Mesendoderm (in vitro differentiated cells): ENCODE measurements around the gene TMEM98.
"Not testable (repeated sequence)": the region's sequence is repeated elsewhere in the genome, so short reads cannot be mapped to it uniquely, and the experiment has no call there.

Experiments used
- DNase-seq: peaks from one replicate; pipeline ENCODE4 v3.0.0; 2013
- H2AK5ac ChIP-seq: 2 replicates; pipeline ENCODE4 v1.6.1; 2013; ENCODE audit warnings: low read length, inconsistent platforms
- H2BK120ac ChIP-seq: 2 replicates; pipeline ENCODE4 v1.6.1; 2013; ENCODE audit warnings: low read depth, mild to moderate bottlenecking, low read length, moderate library complexity, mixed read lengths
- H2BK15ac ChIP-seq: replicated peaks from 2 replicates; pipeline ENCODE4 v1.6.1; 2013; ENCODE audit warnings: low read depth, mild to moderate bottlenecking, moderate library complexity
- H2BK5ac ChIP-seq: 2 replicates; pipeline ENCODE4 v1.6.1; 2013; ENCODE audit warnings: low read length, inconsistent platforms
- H3K18ac ChIP-seq: 2 replicates; pipeline ENCODE4 v1.6.1; 2013; ENCODE audit warnings: mild to moderate bottlenecking, low read length, mixed read lengths
- H3K23ac ChIP-seq: one replicate; pipeline ENCODE4 v1.6.1; 2013; ENCODE audit warnings: low read length
- H3K27ac ChIP-seq: 2 replicates; pipeline ENCODE4 v1.5.1; 2013; ENCODE audit warnings: low read depth, mild to moderate bottlenecking, inconsistent platforms, low read length, moderate library complexity
- H3K27me3 ChIP-seq: 2 replicates; pipeline ENCODE4 v1.6.1; 2013; ENCODE audit warnings: low read length, control low read depth, mild to moderate bottlenecking, inconsistent platforms; ENCODE audit not compliant: insufficient read depth, poor library complexity
- H3K36me3 ChIP-seq: 2 replicates; pipeline ENCODE4 v1.6.1; 2013; ENCODE audit warnings: low read length, inconsistent platforms; ENCODE audit not compliant: control insufficient read depth, insufficient read depth
- H3K4ac ChIP-seq: one replicate; pipeline ENCODE4 v1.6.1; 2013; ENCODE audit warnings: low read depth, mild to moderate bottlenecking, low read length, moderate library complexity
- H3K4me1 ChIP-seq: 2 replicates; pipeline ENCODE4 v1.6.1; 2013; ENCODE audit warnings: low read depth, low read length, inconsistent platforms; ENCODE audit not compliant: control insufficient read depth
- H3K4me2 ChIP-seq: 2 replicates; pipeline ENCODE4 v1.6.1; 2013; ENCODE audit warnings: low read length
- H3K4me3 ChIP-seq: 2 replicates; pipeline ENCODE4 v1.5.1; 2013; ENCODE audit warnings: mild to moderate bottlenecking, low read length
- H3K56ac ChIP-seq: one replicate; pipeline ENCODE4 v1.6.1; 2013; ENCODE audit warnings: low read length
- H3K79me1 ChIP-seq: 2 replicates; pipeline ENCODE4 v1.6.1; 2013; ENCODE audit warnings: low read length, inconsistent platforms
- H3K79me2 ChIP-seq: 2 replicates; pipeline ENCODE4 v1.6.1; 2013; ENCODE audit warnings: mild to moderate bottlenecking, low read length; ENCODE audit not compliant: control insufficient read depth, insufficient read depth
- H3K9ac ChIP-seq: 2 replicates; pipeline ENCODE4 v1.6.1; 2013; ENCODE audit warnings: low read length, inconsistent platforms
- H4K5ac ChIP-seq: one replicate; pipeline ENCODE4 v1.6.1; 2013; ENCODE audit warnings: low read length
- H4K8ac ChIP-seq: one replicate; pipeline ENCODE4 v1.6.1; 2013; ENCODE audit warnings: low read depth, mild to moderate bottlenecking, control low read depth, low read length, moderate library complexity
- WGBS: extraction: QIAGEN DNeasy Blood & Tissue Kit; methylation state at CpG from one replicate; pipeline ENCODE4 v1.1.7; 2013; ENCODE audit warnings: low lambda C conversion rate, missing lambda C conversion rate; ENCODE audit not compliant: insufficient coverage; ENCODE audit errors: extremely low coverage; 5-methylcytosine and 5-hydroxymethylcytosine counted together

TMEM98 gene

GRCh38 chr17:32923905-32924304 is 4.0 kb upstream of the TMEM98 start:
- H3K4me1 ChIP-seq, H3K4me3 ChIP-seq, H4K8ac ChIP-seq, H2BK5ac ChIP-seq, DNase-seq, H3K36me3 ChIP-seq, H3K4ac ChIP-seq, H3K27ac ChIP-seq, H2BK120ac ChIP-seq, H3K27me3 ChIP-seq, H2AK5ac ChIP-seq, H3K9ac ChIP-seq, H2BK15ac ChIP-seq, H3K79me1 ChIP-seq, H3K56ac ChIP-seq, H3K79me2 ChIP-seq, H4K5ac ChIP-seq, H3K18ac ChIP-seq, H3K4me2 ChIP-seq, H3K23ac ChIP-seq: not testable (repeated sequence)
- WGBS, result no CpG with 5 or more reads among the region's 3 CpGs

- Histone ChIP-seq H3K27ac (no peak overlapping the region), H2BK5ac (no peak overlapping the region), H3K56ac (no peak overlapping the region), H3K79me2 (peaks cover 8% of the 10 kb centered on the region), H2BK15ac (no peak overlapping the region), H3K9ac (no peak overlapping the region), H3K79me1 (peaks cover 13% of the 10 kb centered on the region), H3K23ac (no peak overlapping the region), H3K4me1 (peaks cover 9% of the 10 kb centered on the region), H3K4me3 (no peak overlapping the region), H3K36me3 (no peaks in the 10 kb centered on the region), H3K18ac (no peak overlapping the region), H3K4ac (no peak overlapping the region), H2AK5ac (no peak overlapping the region), H4K8ac (no peak overlapping the region), H4K5ac (no peak overlapping the region), H2BK120ac (no peak overlapping the region), H3K27me3 (no peaks in the 10 kb centered on the region), H3K4me2 (no peak overlapping the region)
- no peak for DNase-seq
- WGBS, result no CpG with 5 or more reads among the region's 5 CpGs
Measured at GRCh38 chr17:32926183-32926582, 1.8 kb upstream of the TMEM98 start.

GRCh38 chr17:32926789-32927188 is 1.2 kb upstream of the TMEM98 start:
- not testable (repeated sequence) for H3K23ac ChIP-seq, H4K5ac ChIP-seq, H2BK120ac ChIP-seq, H2BK5ac ChIP-seq, H3K79me2 ChIP-seq, DNase-seq, H3K27me3 ChIP-seq, H3K4ac ChIP-seq, H3K36me3 ChIP-seq, H3K18ac ChIP-seq, H3K4me3 ChIP-seq, H3K27ac ChIP-seq, H3K4me2 ChIP-seq, H2AK5ac ChIP-seq, H4K8ac ChIP-seq, H3K4me1 ChIP-seq, H2BK15ac ChIP-seq, H3K9ac ChIP-seq
- no CpG with 5 or more reads among the region's 8 CpGs for WGBS
- Histone ChIP-seq H3K79me1 (peaks cover 15% of the 10 kb centered on the region), H3K56ac (peak overlapping the region; percentile 62)

- Histone ChIP-seq H3K56ac (peak overlapping the region; percentile 92), H3K27ac (no peak overlapping the region), H3K4ac (no peak overlapping the region), H2BK5ac (no peak overlapping the region), H3K23ac (no peak overlapping the region), H3K18ac (no peak overlapping the region), H2BK15ac (no peak overlapping the region), H3K79me2 (peaks cover 8% of the 10 kb centered on the region), H3K9ac (peak overlapping the region; percentile 74), H4K8ac (no peak overlapping the region), H3K27me3 (no peaks in the 10 kb centered on the region), H2BK120ac (no peak overlapping the region), H2AK5ac (no peak overlapping the region), H3K4me3 (peak overlapping the region; percentile 49), H3K4me1 (peaks cover 9% of the 10 kb centered on the region), H3K79me1 (peaks cover 15% of the 10 kb centered on the region), H4K5ac (no peak overlapping the region), H3K36me3 (peaks cover 4% of the 10 kb centered on the region), H3K4me2 (peak overlapping the region; percentile 88)
- DNase-seq, result no peak
- no CpG with 5 or more reads among the region's 11 CpGs for WGBS
Measured at GRCh38 chr17:32927201-32927723, 691 bp upstream of the TMEM98 start.

GRCh38 chr17:32928586-32929535 is 908 bp downstream of the TMEM98 start:
- Histone ChIP-seq H3K18ac (peak overlapping the region; percentile 95), H3K4me3 (peak overlapping the region; percentile 71), H2AK5ac (peak overlapping the region; percentile 85), H3K4me1 (peaks cover 9% of the 10 kb centered on the region), H3K23ac (peak overlapping the region; percentile 92), H3K56ac (peak overlapping the region; percentile 85), H4K8ac (peak overlapping the region; percentile 77), H3K27me3 (no peaks in the 10 kb centered on the region), H3K4me2 (peak overlapping the region; percentile 47), H3K9ac (peak overlapping the region; percentile 91), H2BK15ac (no peak overlapping the region), H3K4ac (peak overlapping the region; percentile 89), H2BK5ac (peak overlapping the region; percentile 41), H4K5ac (no peak overlapping the region), H3K36me3 (peaks cover 5% of the 10 kb centered on the region), H3K79me2 (peaks cover 8% of the 10 kb centered on the region), H3K79me1 (peaks cover 19% of the 10 kb centered on the region), H3K27ac (peak overlapping the region; percentile 14), H2BK120ac (peak overlapping the region; percentile 75)
- DNase-seq, result peak; percentile 55
- no CpG with 5 or more reads among the region's 19 CpGs for WGBS
